Purkinje cell (primary cell): ENCODE measurements around the gene SLC6A1. TPM values are rescaled to one million over a fixed set of nuclear protein-coding genes. Genes with fewer than 3 reads are reported as not detected.

Source experiments
- polyA plus RNA-seq: library from polyadenylated mRNA; unstranded; fragments of >200 nt; fragmentation: Nextera tagmentation; gene quantifications from 2 replicates; pipeline ENCODE4 v1.2.1, GENCODE V29; 2014

SLC6A1 gene
- polyA plus RNA-seq, result 158 and 247 TPM in 2 replicates

GRCh38 chr3:10992017-10992942 is at the start of gene SLC6A1:
Gene SLC6A1 (plus strand): TSS chr3:10992748. CDS start chr3:11017212, 24,464 bp downstream.

Other genes with a start within 250 kb of the SLC6A1 start
- 0.35 and 1.9 TPM in 2 replicates for gene SLC6A11, start 176.5 kb upstream of the SLC6A1 start, polyA plus RNA-seq
- gene HRH1, start 161.7 kb downstream of the SLC6A1 start, polyA plus RNA-seq, result 0.54 TPM in 1 of 2 replicates, not detected in the other